ENCODE measurements around the gene DIP2C.

DNA sequence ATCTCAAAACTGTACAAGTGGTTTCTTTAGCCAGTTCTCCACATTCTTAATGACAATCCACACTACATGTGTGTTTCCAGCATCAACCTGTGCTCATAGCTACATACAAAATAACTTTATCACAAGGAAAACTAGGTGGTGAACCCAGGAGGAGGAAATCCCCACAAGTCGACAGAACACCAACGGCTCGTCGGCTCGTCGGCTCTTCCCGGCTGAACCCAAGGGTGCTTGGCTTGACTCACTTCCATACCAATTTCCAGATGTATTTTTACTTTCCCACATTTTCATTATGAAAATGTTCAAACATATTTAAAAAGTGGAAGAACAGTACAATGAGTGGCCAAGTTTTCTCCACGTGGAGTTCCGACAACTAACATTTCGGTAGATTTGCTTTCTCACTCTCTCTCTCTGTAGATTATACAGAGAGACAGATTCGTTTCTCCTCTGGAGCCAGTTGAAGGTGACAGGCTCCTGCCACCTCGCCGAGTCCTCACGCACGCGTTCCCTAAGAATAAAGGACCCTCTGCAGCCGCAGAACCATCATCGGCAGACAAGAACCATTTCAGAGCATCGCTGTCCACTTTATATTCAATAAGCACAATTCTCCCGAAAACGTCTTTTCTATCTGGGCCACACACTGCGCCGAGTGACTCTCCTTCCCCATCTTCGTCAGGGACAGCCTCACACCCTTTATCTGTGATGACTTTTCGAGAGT, 53.3 kb downstream of the DIP2C start:
- TF ChIP-seq, protein P1, sequence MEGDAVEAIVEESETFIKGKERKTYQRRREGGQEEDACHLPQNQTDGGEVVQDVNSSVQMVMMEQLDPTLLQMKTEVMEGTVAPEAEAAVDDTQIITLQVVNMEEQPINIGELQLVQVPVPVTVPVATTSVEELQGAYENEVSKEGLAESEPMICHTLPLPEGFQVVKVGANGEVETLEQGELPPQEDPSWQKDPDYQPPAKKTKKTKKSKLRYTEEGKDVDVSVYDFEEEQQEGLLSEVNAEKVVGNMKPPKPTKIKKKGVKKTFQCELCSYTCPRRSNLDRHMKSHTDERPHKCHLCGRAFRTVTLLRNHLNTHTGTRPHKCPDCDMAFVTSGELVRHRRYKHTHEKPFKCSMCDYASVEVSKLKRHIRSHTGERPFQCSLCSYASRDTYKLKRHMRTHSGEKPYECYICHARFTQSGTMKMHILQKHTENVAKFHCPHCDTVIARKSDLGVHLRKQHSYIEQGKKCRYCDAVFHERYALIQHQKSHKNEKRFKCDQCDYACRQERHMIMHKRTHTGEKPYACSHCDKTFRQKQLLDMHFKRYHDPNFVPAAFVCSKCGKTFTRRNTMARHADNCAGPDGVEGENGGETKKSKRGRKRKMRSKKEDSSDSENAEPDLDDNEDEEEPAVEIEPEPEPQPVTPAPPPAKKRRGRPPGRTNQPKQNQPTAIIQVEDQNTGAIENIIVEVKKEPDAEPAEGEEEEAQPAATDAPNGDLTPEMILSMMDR (IDR thresholded peaks at IDR 0.05) = no peak
- TF ChIP-seq POLR2A (IDR thresholded peaks at IDR 0.05) = no peak

Data from testis (tissue), 2 donors.